HL-60 (cell line): Measurements from ENCODE around the gene ASIC5.

Source experiments
- DNase-seq, 2 experiments: peaks; one replicate each; pipeline ENCODE4 v3.0.0-alpha.2; 2010 to 2020; ENCODE audit warnings: low read depth in 1 of 2, low spot score in 1 of 2
- H3K27ac ChIP-seq: fragments of 250-450 bp; sonication (Bioruptor Pico); replicated peaks from 2 replicates; pipeline ENCODE4 v1.5.1; 2020; ENCODE audit warnings: mild to moderate bottlenecking, moderate library complexity
- H3K27me3 ChIP-seq: fragments of 250-450 bp; sonication (Bioruptor Pico); 2 replicates; pipeline ENCODE4 v1.5.1; 2021; ENCODE audit warnings: mild to moderate bottlenecking, moderate library complexity; ENCODE audit not compliant: insufficient read depth, poor library complexity, severe bottlenecking
- H3K4me3 ChIP-seq: replicated peaks from 2 replicates; pipeline ENCODE4 v1.5.1; 2011; ENCODE audit warnings: mild to moderate bottlenecking, control low read depth, low read length; ENCODE audit not compliant: insufficient read depth
- GABPA ChIP-seq: IDR thresholded peaks from 2 replicates; pipeline ENCODE4 v1.6.1; 2012; ENCODE audit warnings: low read depth
- POLR2AphosphoS5 ChIP-seq: IDR thresholded peaks from 2 replicates; pipeline ENCODE4 v1.6.1; 2012; ENCODE audit warnings: low read depth
- SPI1 ChIP-seq: IDR thresholded peaks from 2 replicates; pipeline ENCODE4 v1.6.1; 2012; ENCODE audit warnings: low read depth, mild to moderate bottlenecking, borderline replicate concordance
- TF ChIP-seq, protein P1 (sequence below): IDR thresholded peaks from 2 replicates; pipeline ENCODE4 v1.6.1; 2012; ENCODE audit warnings: low read depth; ENCODE audit not compliant: insufficient replicate concordance
- TF ChIP-seq, protein P2 (sequence below): IDR thresholded peaks from one replicate; pipeline ENCODE4 v1.5.1; 2011; ENCODE audit warnings: low read length, control low read depth, inconsistent platforms; ENCODE audit not compliant: insufficient read depth

ASIC5 gene

DNA sequence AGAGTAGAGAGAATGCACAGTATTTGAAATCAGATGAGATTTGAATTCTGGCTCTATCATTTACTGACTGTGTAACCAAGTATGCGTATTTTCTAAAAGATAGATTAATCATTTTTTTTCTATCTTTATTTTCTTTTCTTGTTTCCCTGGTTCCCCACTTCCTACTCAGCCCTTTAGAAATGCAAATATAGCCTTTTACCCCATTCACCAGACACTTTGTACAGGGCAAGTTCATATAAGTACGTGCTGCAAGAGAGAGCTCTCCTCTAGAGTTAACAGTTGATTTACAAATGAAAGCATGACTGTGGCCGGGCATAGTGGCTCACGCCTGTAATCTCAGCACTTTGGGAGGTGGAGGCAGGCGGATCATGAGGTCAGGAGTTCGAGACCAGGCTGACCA lies 19.6 kb upstream of the ASIC5 start:
- no peak for DNase-seq
- Histone ChIP-seq H3K27ac (no peak overlapping the region), H3K27me3 (no peaks in the 10 kb centered on the region), H3K4me3 (no peak overlapping the region)
- TF ChIP-seq, protein P1, sequence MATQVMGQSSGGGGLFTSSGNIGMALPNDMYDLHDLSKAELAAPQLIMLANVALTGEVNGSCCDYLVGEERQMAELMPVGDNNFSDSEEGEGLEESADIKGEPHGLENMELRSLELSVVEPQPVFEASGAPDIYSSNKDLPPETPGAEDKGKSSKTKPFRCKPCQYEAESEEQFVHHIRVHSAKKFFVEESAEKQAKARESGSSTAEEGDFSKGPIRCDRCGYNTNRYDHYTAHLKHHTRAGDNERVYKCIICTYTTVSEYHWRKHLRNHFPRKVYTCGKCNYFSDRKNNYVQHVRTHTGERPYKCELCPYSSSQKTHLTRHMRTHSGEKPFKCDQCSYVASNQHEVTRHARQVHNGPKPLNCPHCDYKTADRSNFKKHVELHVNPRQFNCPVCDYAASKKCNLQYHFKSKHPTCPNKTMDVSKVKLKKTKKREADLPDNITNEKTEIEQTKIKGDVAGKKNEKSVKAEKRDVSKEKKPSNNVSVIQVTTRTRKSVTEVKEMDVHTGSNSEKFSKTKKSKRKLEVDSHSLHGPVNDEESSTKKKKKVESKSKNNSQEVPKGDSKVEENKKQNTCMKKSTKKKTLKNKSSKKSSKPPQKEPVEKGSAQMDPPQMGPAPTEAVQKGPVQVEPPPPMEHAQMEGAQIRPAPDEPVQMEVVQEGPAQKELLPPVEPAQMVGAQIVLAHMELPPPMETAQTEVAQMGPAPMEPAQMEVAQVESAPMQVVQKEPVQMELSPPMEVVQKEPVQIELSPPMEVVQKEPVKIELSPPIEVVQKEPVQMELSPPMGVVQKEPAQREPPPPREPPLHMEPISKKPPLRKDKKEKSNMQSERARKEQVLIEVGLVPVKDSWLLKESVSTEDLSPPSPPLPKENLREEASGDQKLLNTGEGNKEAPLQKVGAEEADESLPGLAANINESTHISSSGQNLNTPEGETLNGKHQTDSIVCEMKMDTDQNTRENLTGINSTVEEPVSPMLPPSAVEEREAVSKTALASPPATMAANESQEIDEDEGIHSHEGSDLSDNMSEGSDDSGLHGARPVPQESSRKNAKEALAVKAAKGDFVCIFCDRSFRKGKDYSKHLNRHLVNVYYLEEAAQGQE = no peak
- TF ChIP-seq SPI1 (no peak), GABPA (no peak), POLR2AphosphoS5 (no peak)
- TF ChIP-seq, protein P2, sequence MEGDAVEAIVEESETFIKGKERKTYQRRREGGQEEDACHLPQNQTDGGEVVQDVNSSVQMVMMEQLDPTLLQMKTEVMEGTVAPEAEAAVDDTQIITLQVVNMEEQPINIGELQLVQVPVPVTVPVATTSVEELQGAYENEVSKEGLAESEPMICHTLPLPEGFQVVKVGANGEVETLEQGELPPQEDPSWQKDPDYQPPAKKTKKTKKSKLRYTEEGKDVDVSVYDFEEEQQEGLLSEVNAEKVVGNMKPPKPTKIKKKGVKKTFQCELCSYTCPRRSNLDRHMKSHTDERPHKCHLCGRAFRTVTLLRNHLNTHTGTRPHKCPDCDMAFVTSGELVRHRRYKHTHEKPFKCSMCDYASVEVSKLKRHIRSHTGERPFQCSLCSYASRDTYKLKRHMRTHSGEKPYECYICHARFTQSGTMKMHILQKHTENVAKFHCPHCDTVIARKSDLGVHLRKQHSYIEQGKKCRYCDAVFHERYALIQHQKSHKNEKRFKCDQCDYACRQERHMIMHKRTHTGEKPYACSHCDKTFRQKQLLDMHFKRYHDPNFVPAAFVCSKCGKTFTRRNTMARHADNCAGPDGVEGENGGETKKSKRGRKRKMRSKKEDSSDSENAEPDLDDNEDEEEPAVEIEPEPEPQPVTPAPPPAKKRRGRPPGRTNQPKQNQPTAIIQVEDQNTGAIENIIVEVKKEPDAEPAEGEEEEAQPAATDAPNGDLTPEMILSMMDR = no peak

DNA sequence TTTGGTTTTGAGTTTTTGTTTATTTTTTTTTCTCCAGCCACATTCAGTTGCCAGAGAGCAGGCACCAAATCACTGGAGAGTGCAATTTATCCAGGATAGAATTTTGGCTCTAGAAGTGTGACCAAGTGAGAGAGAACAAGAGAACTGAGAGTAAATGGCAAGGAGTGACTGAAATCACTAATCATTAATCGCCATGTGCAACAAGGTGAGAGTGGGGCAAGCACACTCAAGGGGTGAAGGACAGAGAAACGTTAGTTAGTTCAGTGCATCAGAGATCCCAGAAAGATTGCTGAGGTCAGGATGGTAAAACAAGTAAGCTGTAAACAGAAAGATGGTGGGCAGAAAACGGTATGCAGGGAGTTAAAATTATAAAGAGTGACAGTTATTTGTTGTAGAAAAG lies 17.8 kb upstream of the ASIC5 start:
- H3K27me3 ChIP-seq = no peaks in the 10 kb centered on the region
- no peak for TF ChIP-seq SPI1
- TF ChIP-seq GABPA = no peak
- TF ChIP-seq, protein P1 = no peak

DNA sequence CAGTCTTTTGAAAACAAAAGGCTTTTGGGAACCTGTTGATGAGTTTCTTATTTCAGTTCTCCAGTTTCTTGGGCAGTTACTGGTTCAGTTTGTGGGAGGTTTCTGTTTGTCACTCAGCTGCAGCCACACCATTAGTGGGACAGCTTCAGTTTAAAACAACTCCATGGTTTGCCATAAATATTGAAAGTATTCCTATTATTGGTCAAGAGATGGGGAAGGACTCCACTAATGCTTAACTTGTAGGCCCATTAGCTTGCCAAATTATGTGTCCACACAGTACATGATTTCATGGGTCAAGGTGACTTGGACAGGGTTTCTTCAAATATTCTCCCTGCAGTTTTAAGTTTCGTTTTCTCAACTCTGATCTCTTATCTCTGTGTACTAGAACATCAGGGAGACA lies 15.5 kb upstream of the ASIC5 start:
- Histone ChIP-seq H3K4me3 (no peak overlapping the region), H3K27me3 (no peaks in the 10 kb centered on the region), H3K27ac (no peak overlapping the region)
- TF ChIP-seq, protein P2 = no peak
- TF ChIP-seq GABPA (no peak), POLR2AphosphoS5 (no peak), SPI1 (no peak)
- TF ChIP-seq, protein P1 = no peak
- no peak for DNase-seq

More for the DNA sequence above, 17.8 kb upstream of the ASIC5 start:
- Histone ChIP-seq H3K4me3 (no peak overlapping the region), H3K27ac (no peak overlapping the region)
- no peak for DNase-seq
